Endodermal cell (in vitro differentiated cells): ENCODE measurements around the gene BTNL3. TPM values are rescaled to one million over a fixed set of nuclear protein-coding genes. Genes with fewer than 3 reads are reported as not detected.

ENCODE experiments used
- DNase-seq: peaks from one replicate; pipeline ENCODE4 v3.0.0-alpha.2; 2017
- H3K27ac ChIP-seq: 2 replicates; pipeline ENCODE4 v1.5.1; 2013; ENCODE audit warnings: mild to moderate bottlenecking, low read depth, low read length, moderate library complexity
- H3K27me3 ChIP-seq: 2 replicates; pipeline ENCODE4 v1.6.1; 2013; ENCODE audit warnings: mild to moderate bottlenecking, low read length, moderate library complexity; ENCODE audit not compliant: insufficient read depth, control insufficient read depth, poor library complexity, severe bottlenecking
- H3K36me3 ChIP-seq: 2 replicates; pipeline ENCODE4 v1.7.0; 2013; ENCODE audit warnings: mild to moderate bottlenecking, low read length, moderate library complexity; ENCODE audit not compliant: control insufficient read depth, insufficient read depth
- H3K4me1 ChIP-seq: one replicate; pipeline ENCODE4 v1.7.0; 2013; ENCODE audit warnings: low read length; ENCODE audit not compliant: control insufficient read depth, insufficient read depth
- H3K4me3 ChIP-seq: 2 replicates; pipeline ENCODE4 v1.5.1; 2013; ENCODE audit warnings: mild to moderate bottlenecking, low read length, moderate library complexity
- H3K9ac ChIP-seq: 2 replicates; pipeline ENCODE4 v1.6.1; 2013; ENCODE audit warnings: mild to moderate bottlenecking, low read length, moderate library complexity; ENCODE audit not compliant: poor library complexity, severe bottlenecking; ENCODE audit errors: extremely low read depth
- H3K9me3 ChIP-seq: 2 replicates; pipeline ENCODE4 v1.6.1; 2013; ENCODE audit warnings: mild to moderate bottlenecking, low read length, moderate library complexity; ENCODE audit not compliant: control insufficient read depth
- H3K27ac Mint-ChIP-seq: 2 replicates; pipeline ENCODE4 v1.8.0; 2020; ENCODE audit warnings: mixed read lengths
- H3K27me3 Mint-ChIP-seq: 2 replicates; pipeline ENCODE4 v1.8.0; 2021; ENCODE audit warnings: mild to moderate bottlenecking, mixed read lengths; ENCODE audit not compliant: insufficient read depth
- H3K36me3 Mint-ChIP-seq: 2 replicates; pipeline ENCODE4 v1.8.0; 2020; ENCODE audit warnings: low read depth, mixed read lengths
- H3K4me1 Mint-ChIP-seq: 2 replicates; pipeline ENCODE4 v1.8.0; 2020; ENCODE audit warnings: mixed read lengths
- H3K4me3 Mint-ChIP-seq: 2 replicates; pipeline ENCODE4 v1.8.0; 2020; ENCODE audit warnings: mild to moderate bottlenecking, moderate library complexity, mixed read lengths
- H3K9me3 Mint-ChIP-seq: 2 replicates; pipeline ENCODE4 v1.8.0; 2020; ENCODE audit warnings: mild to moderate bottlenecking, mixed read lengths
- CTCF ChIP-seq: fragments of 200-600 bp; sonication (generic); conservative IDR thresholded peaks from 2 replicates; pipeline ENCODE4 v1.5.0; 2021; ENCODE audit warnings: antibody characterized with exemption, mild to moderate bottlenecking
- WGBS, 2 experiments: methylation state at CpG; one replicate each; pipeline versions ENCODE4 v1.1.5 to v1.1.7; 2013; ENCODE audit warnings: missing lambda C conversion rate in 2 of 2, mixed read lengths in 1 of 2; ENCODE audit not compliant: insufficient coverage in 1 of 2, insufficient read length in 1 of 2; 5-methylcytosine and 5-hydroxymethylcytosine counted together
- total RNA-seq, 2 donors: library from RNA; stranded (reverse); fragmentation: NEBNext Ultra II Directional in 1 of 2; extraction: Animal tissue kit (Norgen Biotek cat#: 25700) in 1 of 2; gene quantifications; 2 replicates in 1 of 2; 3 replicates in 1 of 2; pipeline ENCODE4 v1.2.1, GENCODE V29; 2021

The BTNL3 gene
- total RNA-seq, 2 donors from 2014 or later = not detected

DNA sequence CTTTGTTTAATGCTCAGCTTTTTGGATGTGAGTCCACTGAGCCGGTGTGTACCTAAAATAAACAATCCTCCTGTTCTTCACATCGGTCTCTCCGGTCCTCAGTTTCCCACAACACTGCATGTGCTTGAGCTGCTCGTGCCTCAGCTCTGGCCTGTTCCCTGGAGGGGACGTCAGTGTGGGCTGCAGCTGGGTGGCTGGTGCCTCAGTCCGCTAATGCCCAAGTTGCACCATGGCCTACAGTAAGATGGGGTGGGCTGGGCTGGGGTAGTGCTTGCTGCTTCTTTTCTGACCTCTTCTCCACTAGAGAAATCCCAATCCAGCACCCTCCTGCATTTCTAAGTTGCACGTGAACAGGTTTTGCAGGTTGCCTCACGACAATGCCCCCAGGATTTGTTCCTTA lies 50.8 kb downstream of the BTNL3 start:
- Histone ChIP-seq H3K9ac (no peak overlapping the region), H3K4me1 (no peaks in the 10 kb centered on the region), H3K36me3 (no peaks in the 10 kb centered on the region), H3K9me3 (peaks cover 4% of the 10 kb centered on the region), H3K27ac (no peak overlapping the region), H3K27me3 (no peaks in the 10 kb centered on the region), H3K4me3 (no peak overlapping the region)
- Mint-ChIP-seq H3K27me3 (peaks cover 37% of the 10 kb centered on the region), H3K9me3 (no peaks in the 10 kb centered on the region), H3K4me3 (no peak overlapping the region), H3K4me1 (peaks cover 5% of the 10 kb centered on the region), H3K27ac (no peak overlapping the region), H3K36me3 (no peaks in the 10 kb centered on the region)
- peak; percentile 40 for DNase-seq
- WGBS, 2 experiments = 64 to 67% methylated on average over 3 to 8 of the region's 8 CpGs
- no peak for TF ChIP-seq CTCF

GRCh38 chr5:181039931-181040630 lies 51.4 kb downstream of the BTNL3 start, which contains the start of gene BTNL9:
BTNL9 (plus strand) TSS chr5:181040266; CDS start chr5:181045490, 5,224 bp downstream.
- H3K4me3 Mint-ChIP-seq = no peak within 1 kb of the TSS
- WGBS, 2 experiments = 73% methylated on average over 10 to 17 of the region's 17 CpGs
- H3K4me3 ChIP-seq = no peak within 1 kb of the TSS
- H3K9me3 ChIP-seq = peaks cover 4% of the 10 kb centered on the region
- no peaks in the 10 kb centered on the region for H3K9me3 Mint-ChIP-seq
- TF ChIP-seq CTCF = no peak
- DNase-seq = no peak
- H3K4me1 ChIP-seq = no peaks in the 10 kb centered on the region
- peaks cover 5% of the 10 kb centered on the region for H3K4me1 Mint-ChIP-seq
- no peaks in the 10 kb centered on the region for H3K36me3 ChIP-seq
- H3K27ac Mint-ChIP-seq = no peak within 1 kb of the TSS
- H3K27me3 ChIP-seq = no peaks in the 10 kb centered on the region
- H3K9ac ChIP-seq = no peak within 1 kb of the TSS
- H3K36me3 Mint-ChIP-seq = no peaks in the 10 kb centered on the region
- H3K27ac ChIP-seq = no peak within 1 kb of the TSS
- H3K27me3 Mint-ChIP-seq = peaks cover 36% of the 10 kb centered on the region

DNA sequence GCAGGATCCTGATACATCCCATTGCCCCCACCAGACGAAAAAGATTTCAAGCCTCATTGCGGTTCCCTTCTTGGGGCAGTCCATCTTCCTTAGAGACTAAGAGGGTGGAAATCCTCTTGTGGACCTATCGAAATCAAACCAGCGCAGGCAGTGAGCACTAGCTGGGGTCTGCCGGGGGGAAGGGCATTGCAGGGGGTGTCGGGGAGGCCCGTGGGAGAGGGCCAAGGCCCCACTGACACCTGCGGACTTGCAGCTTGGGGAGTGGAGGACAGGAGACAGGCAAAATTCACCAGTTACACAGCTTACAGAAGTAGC lies 51.9 kb downstream of the BTNL3 start:
- Histone ChIP-seq H3K27ac (no peak overlapping the region), H3K4me1 (no peaks in the 10 kb centered on the region), H3K36me3 (no peaks in the 10 kb centered on the region), H3K9ac (no peak overlapping the region), H3K4me3 (no peak overlapping the region), H3K27me3 (no peaks in the 10 kb centered on the region), H3K9me3 (peaks cover under 1% of the 10 kb centered on the region)
- H3K27me3 Mint-ChIP-seq = peaks cover 36% of the 10 kb centered on the region
- no peak for TF ChIP-seq CTCF
- H3K9me3 Mint-ChIP-seq = no peaks in the 10 kb centered on the region
- no peak overlapping the region for H3K4me3 Mint-ChIP-seq
- no peak overlapping the region for H3K27ac Mint-ChIP-seq
- H3K4me1 Mint-ChIP-seq = peaks cover 5% of the 10 kb centered on the region
- DNase-seq = no peak
- H3K36me3 Mint-ChIP-seq = no peaks in the 10 kb centered on the region
- WGBS, 2 experiments = 80 to 84% methylated on average over 1 to 8 of the region's 8 CpGs
